ENCODE data around the gene EPS15. TPM values are rescaled to one million over a fixed set of nuclear protein-coding genes. Genes with fewer than 3 reads are reported as not detected.
"Not testable (repeated sequence)": the region's sequence is repeated elsewhere in the genome, so short reads cannot be mapped to it uniquely, and the experiment has no call there.

The EPS15 gene
- total RNA-seq, 1 donor from 2014 or later, result 44.6 TPM

DNA sequence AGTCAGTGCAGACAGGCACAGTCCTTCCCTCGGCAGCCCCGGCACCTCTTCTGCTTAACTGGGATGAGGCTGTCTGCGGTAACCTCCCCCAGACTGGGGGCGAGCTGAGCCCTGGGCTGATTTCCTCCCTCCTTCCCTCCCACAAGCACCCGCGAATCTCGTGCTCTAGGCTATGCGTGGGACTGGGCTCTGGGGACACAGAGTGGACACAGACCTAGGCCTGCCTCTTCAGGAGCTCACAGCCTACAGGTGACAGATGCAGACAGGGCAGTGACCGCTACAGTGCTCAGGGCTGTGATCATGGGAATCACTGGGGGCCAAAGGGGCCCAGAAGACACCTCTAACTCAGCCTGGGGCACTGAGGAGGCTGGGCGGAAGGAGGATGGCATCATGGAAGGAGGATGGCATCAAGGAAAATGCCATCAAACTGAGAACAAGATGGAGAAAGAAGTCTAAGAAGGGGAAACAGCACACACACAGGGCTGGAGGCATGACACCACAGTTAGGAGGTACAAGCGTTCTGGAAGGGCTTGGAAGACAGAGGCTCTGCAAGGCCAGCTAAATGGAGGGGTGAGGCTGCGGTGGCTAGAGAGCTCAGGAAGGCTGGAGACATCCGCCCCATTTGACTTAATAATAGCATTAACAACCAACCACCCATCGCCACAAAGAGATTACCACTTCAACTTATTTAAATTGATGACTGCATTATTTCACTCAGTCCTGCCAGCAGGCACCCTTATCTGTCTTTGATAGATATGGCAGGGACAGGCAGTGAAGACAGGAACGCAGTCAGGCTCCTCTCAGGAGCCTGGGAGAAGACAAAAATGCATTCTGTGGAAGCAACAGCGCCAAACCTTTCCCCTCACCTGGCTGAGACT lies 192.9 kb downstream of the EPS15 start:
- no peak overlapping the region for H3K27ac ChIP-seq
- no peak overlapping the region for H3K4me3 ChIP-seq
- no peak for DNase-seq (ENCODE audit: low spot score in 2 of 2)
- TF ChIP-seq, protein P1, sequence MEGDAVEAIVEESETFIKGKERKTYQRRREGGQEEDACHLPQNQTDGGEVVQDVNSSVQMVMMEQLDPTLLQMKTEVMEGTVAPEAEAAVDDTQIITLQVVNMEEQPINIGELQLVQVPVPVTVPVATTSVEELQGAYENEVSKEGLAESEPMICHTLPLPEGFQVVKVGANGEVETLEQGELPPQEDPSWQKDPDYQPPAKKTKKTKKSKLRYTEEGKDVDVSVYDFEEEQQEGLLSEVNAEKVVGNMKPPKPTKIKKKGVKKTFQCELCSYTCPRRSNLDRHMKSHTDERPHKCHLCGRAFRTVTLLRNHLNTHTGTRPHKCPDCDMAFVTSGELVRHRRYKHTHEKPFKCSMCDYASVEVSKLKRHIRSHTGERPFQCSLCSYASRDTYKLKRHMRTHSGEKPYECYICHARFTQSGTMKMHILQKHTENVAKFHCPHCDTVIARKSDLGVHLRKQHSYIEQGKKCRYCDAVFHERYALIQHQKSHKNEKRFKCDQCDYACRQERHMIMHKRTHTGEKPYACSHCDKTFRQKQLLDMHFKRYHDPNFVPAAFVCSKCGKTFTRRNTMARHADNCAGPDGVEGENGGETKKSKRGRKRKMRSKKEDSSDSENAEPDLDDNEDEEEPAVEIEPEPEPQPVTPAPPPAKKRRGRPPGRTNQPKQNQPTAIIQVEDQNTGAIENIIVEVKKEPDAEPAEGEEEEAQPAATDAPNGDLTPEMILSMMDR (IDR thresholded peaks at IDR 0.05), result no peak
- H3K36me3 ChIP-seq, result no peaks in the 10 kb centered on the region
- peaks cover 4 to 9% of the 10 kb centered on the region in 2 donors for H3K4me1 ChIP-seq
- H3K27me3 ChIP-seq, result no peaks in the 10 kb centered on the region
- no peaks in the 10 kb centered on the region for H3K9me3 ChIP-seq
- intact Hi-C loops (cut with DNase I), result no loop called here

DNA sequence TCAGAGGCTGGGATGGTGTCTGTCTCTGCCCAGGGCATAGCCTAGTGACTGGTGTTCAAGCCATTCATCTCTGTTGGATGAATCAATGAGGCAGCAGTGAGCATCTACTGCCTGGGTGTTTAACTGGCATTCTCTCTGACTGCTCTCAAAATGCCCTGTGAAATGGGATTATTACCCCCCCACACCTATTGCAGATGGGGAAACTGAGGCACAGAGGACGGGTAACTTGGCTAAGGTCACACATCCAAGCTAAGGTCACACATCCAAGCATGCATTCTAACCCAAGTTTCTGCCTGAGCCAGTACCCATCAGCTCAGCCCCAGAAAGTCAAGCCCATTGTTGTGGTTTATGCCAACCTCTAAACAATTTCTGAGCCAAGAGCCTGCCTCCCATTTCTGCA lies 193.7 kb downstream of the EPS15 start:
- no peaks in the 10 kb centered on the region for H3K9me3 ChIP-seq
- no peak overlapping the region for H3K4me3 ChIP-seq
- TF ChIP-seq, protein P1 (IDR thresholded peaks at IDR 0.05), result no peak
- no peaks in the 10 kb centered on the region for H3K36me3 ChIP-seq
- no peak overlapping the region for H3K27ac ChIP-seq
- H3K4me1 ChIP-seq, result peaks cover 0 to 3% of the 10 kb centered on the region in 2 donors
- DNase-seq (ENCODE audit: low spot score in 2 of 2), result no peak
- intact Hi-C loops (cut with DNase I), result no loop called here
- H3K27me3 ChIP-seq, result no peaks in the 10 kb centered on the region

DNA sequence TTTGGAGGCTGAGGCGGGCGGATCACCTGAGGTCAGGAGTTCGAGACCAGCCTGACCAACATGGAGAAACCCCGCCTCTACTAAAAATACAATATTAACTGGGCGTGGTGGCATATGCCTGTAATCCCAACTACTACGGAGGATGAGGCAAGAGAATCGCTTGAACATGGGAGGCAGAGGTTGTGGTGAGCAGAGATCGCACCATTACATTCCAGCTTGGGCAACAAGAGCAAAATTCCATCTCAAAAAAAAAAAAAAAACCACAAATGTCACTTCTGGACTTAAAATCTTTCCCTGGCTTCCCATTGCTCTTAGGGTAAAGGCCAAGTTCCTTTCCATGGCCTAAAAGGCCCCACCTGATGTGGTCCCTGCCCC lies 194.1 kb downstream of the EPS15 start:
- DNase-seq (ENCODE audit: low spot score in 2 of 2); H3K27ac ChIP-seq; H3K4me1 ChIP-seq; intact Hi-C loops (cut with DNase I); H3K36me3 ChIP-seq; H3K9me3 ChIP-seq; H3K4me3 ChIP-seq; H3K27me3 ChIP-seq: not testable (repeated sequence)

DNA sequence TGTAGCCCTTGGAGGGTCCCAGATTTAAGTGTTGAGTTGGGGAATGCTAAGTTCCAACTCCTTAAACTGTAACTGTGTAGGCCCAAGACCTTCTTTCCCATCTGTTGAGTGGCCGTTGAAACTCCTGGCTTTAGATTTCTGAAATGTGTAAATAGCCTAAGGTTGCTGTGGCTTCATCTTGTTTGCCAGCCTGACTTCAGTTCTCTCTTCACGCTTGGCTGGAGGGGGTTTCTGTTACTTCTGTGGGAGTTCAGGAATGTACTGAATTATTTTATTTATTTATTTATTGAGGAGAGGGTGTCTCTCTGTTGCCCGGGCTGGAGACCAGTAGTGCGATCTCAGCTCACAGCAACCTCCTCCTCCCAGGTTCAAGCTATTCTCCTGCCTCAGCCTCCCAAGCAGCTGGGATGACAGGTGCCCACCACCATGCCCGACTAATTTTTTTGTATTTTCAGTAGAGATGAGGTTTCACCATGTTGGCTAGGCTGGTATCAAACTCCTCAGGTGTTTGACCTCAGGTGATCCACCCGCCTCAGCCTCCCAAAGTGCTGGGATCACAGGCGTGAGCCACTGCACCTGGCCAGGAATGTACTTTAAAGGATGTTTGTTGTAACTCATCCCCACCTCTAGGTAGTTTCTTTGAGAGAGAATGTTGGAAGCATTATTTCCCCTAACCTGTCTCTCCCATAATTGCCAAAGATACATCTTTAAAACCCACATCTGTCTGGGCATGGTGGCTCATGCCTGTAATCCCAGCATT lies 194.6 kb downstream of the EPS15 start:
- no peak for DNase-seq (ENCODE audit: low spot score in 2 of 2)
- intact Hi-C loops (cut with DNase I), result no loop called here
- H3K27ac ChIP-seq, result no peak overlapping the region
- H3K4me1 ChIP-seq, result peaks cover 0 to under 1% of the 10 kb centered on the region in 2 donors
- H3K9me3 ChIP-seq, result no peaks in the 10 kb centered on the region
- no peak overlapping the region for H3K4me3 ChIP-seq
- H3K27me3 ChIP-seq, result no peaks in the 10 kb centered on the region
- H3K36me3 ChIP-seq, result no peaks in the 10 kb centered on the region
- TF ChIP-seq, protein P1 (IDR thresholded peaks at IDR 0.05), result no peak

DNA sequence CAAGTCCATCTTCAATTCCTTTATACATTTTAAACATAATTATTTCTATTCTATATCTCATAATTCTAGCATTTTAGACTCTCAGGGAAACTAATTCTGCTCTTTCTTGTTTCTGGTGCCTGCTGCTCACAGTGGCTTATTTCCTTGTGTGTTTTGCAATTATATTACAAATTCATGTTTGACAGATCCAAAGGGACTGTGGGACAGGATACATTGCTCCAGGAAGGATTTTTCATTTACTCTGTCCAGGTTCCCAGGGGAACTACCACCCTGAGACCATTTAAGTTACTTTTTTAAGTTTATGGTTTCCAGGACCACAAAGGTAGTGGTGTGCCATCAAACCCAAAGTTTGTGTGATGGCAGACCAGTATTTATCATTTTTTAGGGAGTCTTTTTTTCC lies 195.3 kb downstream of the EPS15 start:
- DNase-seq (ENCODE audit: low spot score in 2 of 2), result no peak
- Histone ChIP-seq H3K4me3 (no peak overlapping the region), H3K27ac (no peak overlapping the region), H3K36me3 (no peaks in the 10 kb centered on the region), H3K9me3 (no peaks in the 10 kb centered on the region), H3K4me1 (no peaks in the 10 kb centered on the region), H3K27me3 (no peaks in the 10 kb centered on the region)
- intact Hi-C loops (cut with DNase I), result no loop called here
- TF ChIP-seq, protein P1 (IDR thresholded peaks at IDR 0.05), result no peak
